Lower leg skin (tissue), 4 donors: Measurements from ENCODE around the gene CYREN. TPM values are rescaled to one million over a fixed set of nuclear protein-coding genes. Genes with fewer than 3 reads are reported as not detected.

Experiments
- DNase-seq, 2 donors: peaks; one replicate each; pipeline ENCODE4 v3.0.0-alpha.2; 2019; ENCODE audit warnings: low spot score in 2 of 2
- H3K4me3 ChIP-seq: fragments of 200-600 bp; sonication (generic); 2 replicates; pipeline ENCODE4 v1.5.1; 2017; ENCODE audit warnings: mild to moderate bottlenecking, low read depth; ENCODE audit not compliant: poor library complexity, severe bottlenecking
- POLR2A ChIP-seq, 2 donors: fragments of 450-650 bp; IDR thresholded peaks; one replicate each; pipeline ENCODE4 v1.6.1; 2016 to 2017; ENCODE audit warnings: antibody characterized with exemption in 2 of 2, mild to moderate bottlenecking in 1 of 2, moderate library complexity in 1 of 2
- WGBS, 2 donors: methylation state at CpG; one replicate each; pipeline ENCODE4 v1.1.5; 2018; 5-methylcytosine and 5-hydroxymethylcytosine counted together
- intact Hi-C: fragments of 100-400 bp; cut with DNase I; formaldehyde crosslinking; loops from one replicate; pipeline ENCODE4 v1.15.0; 2023; ENCODE audit warnings: low total_unique reads
- total RNA-seq, 4 donors: library from RNA; depleted of rRNA; stranded (reverse); fragments of >200 nt; gene quantifications; one replicate each; pipeline ENCODE4 v1.1.0, GENCODE V29; 2016
- TF ChIP-seq, protein P1 (sequence below), 3 donors: fragments of 450-650 bp; IDR thresholded peaks; one replicate each; pipeline ENCODE4 v1.5.1; 2016; ENCODE audit warnings: antibody characterized with exemption in 3 of 3, mild to moderate bottlenecking in 3 of 3, moderate library complexity in 2 of 3

Gene CYREN
- total RNA-seq, 4 donors from 2014 or later, result 26.1 to 42.2 (median 30.5) TPM

DNA sequence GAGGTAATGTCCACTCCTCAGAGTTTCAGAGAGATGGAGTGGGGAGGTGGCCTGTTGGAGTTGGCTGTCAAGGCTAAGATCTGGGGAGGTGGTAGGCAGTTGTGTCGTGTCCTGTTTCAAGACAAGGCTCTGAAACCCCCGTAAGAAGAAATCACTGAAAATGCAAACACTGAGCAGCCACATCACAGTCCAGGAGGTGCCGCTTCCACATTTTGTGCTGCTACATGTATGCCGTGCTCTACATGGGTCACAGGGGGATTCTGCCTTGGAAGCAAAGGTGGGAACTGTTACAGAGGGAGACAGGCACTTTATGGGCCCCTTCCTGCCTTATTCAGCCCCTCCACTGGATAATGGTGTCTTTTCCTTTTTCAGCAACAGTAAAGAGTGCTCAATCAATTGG, 28.9 kb upstream of the CYREN start:
- TF ChIP-seq, protein P1, sequence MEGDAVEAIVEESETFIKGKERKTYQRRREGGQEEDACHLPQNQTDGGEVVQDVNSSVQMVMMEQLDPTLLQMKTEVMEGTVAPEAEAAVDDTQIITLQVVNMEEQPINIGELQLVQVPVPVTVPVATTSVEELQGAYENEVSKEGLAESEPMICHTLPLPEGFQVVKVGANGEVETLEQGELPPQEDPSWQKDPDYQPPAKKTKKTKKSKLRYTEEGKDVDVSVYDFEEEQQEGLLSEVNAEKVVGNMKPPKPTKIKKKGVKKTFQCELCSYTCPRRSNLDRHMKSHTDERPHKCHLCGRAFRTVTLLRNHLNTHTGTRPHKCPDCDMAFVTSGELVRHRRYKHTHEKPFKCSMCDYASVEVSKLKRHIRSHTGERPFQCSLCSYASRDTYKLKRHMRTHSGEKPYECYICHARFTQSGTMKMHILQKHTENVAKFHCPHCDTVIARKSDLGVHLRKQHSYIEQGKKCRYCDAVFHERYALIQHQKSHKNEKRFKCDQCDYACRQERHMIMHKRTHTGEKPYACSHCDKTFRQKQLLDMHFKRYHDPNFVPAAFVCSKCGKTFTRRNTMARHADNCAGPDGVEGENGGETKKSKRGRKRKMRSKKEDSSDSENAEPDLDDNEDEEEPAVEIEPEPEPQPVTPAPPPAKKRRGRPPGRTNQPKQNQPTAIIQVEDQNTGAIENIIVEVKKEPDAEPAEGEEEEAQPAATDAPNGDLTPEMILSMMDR (IDR thresholded peaks at IDR 0.05), result no peak
- TF ChIP-seq POLR2A (IDR thresholded peaks at IDR 0.05), result no peak
- H3K4me3 ChIP-seq, result no peak overlapping the region
- WGBS, 2 donors, result 93 to 97% methylated on average over 4 of the region's 4 CpGs
- intact Hi-C loops, result no loop called here
- DNase-seq, result no peak

DNA sequence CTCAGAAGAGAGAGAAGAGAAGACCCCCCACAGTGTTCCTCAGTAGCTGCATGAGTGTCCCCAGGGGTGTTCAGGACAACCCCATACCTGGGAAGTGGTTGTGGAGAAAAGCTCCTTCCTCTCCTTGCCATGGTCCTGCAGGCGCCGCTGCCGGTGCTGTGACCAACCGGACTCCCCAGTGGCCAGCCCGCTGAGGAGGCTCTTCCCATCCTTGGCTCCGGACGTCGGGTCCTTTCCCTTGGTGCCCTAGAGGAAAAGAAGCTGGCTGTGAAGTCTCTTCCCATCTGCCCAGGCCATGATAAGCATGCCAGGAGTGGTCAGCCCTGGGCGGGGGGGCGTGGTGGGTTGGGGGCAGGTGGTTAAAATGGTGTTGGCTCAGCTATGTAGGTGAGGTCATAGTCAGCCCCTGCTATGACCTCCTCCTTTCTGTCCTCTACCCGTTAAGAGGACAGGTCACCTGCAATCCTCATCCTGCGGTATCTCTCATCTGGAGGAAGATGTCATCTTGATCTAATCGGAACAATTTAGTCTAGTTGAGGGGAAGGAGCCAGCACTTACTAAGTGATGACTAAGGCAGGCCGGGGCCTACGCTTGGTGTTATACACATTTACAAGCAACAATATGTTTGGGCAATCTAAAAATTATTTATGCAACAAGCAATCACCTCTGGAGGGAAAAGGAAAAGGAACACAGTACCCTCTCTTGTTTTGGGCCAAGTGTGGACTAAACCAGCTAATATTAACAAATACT, 27.6 kb upstream of the CYREN start:
- 87 to 89% methylated on average over 15 of the region's 15 CpGs for WGBS, 2 donors
- no peak overlapping the region for H3K4me3 ChIP-seq
- intact Hi-C loops, result no loop called here
- peak in 1 of 2 donors; percentile 40 for DNase-seq
- TF ChIP-seq, protein P1 (IDR thresholded peaks at IDR 0.05), result no peak
- TF ChIP-seq POLR2A (IDR thresholded peaks at IDR 0.05), result no peak

DNA sequence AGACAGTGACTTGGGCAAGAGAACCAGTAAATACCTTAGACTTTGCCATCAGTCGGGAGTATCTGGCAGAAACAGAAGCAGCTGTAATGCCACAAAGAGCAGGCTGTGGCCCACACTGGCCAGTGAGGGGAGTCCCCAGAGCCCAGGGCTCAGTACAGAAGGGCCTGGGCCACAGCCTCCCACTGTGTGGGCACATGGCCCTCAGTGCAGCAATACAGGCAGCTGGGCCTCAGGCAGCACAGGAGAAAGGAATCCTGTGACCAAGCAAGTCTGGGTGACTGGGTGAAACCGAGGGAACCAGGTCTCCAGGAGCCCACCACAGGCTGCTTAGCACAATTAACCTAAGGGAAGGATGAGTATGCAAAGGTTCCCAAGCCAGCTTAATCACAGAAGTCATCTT, 26.8 kb upstream of the CYREN start:
- DNase-seq, result peak in 1 of 2 donors; percentile 68
- no peak for TF ChIP-seq POLR2A (IDR thresholded peaks at IDR 0.05)
- TF ChIP-seq, protein P1 (IDR thresholded peaks at IDR 0.05), result no peak
- no peak overlapping the region for H3K4me3 ChIP-seq
- WGBS, 2 donors, result 94 to 96% methylated on average over 2 of the region's 2 CpGs
- intact Hi-C loops, result no loop called here

DNA sequence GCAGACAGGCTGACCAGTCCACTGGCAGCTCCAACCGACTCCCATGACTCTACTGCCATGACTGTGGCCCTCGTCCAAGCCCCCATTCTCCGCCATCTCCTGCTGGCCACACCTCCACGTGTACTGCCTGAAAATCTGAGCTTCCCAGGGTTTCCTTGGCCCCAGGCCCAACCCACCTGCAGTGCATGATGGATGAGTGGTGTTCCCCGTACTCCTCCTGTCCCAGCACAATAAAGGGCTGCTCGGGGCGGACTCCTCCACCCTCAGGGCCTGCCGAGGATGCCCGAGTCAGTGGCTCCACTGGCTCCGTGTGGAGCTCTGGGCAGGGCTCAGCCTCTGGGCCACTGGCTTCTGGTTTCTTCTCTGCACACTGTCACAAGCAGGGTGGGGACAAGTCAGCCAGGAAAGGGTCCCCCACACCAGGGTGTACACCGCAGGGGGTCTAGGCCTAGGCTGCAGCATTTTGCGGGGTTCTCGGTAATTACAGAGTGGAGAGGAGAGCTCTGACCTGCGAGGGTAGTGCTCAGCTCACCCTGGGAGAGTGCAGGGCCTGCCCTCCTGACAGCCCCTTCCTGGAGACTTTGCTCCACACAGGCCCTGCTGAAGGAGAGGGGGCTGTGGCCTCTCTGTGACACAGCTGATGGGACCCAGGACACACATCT, 25.6 kb upstream of the CYREN start:
- H3K4me3 ChIP-seq, result no peak overlapping the region
- no peak for TF ChIP-seq POLR2A (IDR thresholded peaks at IDR 0.05)
- TF ChIP-seq, protein P1 (IDR thresholded peaks at IDR 0.05), result no peak
- intact Hi-C loops, result no loop called here
- WGBS, 2 donors, result 93 to 97% methylated on average over 10 to 12 of the region's 14 CpGs
- DNase-seq, result peak in 1 of 2 donors; percentile 25

DNA sequence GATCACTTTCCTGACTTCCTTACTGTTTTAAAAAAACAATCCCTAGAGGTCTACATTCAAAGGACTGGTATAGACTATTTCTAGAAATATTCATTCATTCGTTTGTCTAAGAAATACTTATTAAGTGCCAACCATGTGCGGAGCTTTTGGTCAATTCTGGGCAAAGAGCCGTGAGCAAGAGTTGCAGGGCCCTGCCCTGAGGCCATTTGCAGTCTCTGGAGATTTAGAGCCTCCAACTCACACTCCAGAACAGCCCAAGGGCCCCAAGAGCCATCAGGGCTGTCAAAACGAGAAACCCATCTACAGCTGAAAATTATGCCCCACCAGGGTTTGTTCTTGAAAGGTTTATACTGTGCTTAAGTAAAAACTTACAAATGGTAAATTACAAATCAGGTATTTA, 24.6 kb upstream of the CYREN start:
- 84 to 88% methylated on average over 4 of the region's 4 CpGs for WGBS, 2 donors

More for the DNA sequence above, 24.6 kb upstream of the CYREN start:
- TF ChIP-seq, protein P1 (IDR thresholded peaks at IDR 0.05), result no peak
- no peak for TF ChIP-seq POLR2A (IDR thresholded peaks at IDR 0.05)
- peak in 1 of 2 donors; percentile 34 for DNase-seq
- no peak overlapping the region for H3K4me3 ChIP-seq
- intact Hi-C loops, result no loop called here
